Measurements from ENCODE around the gene CRIM1.

DNA sequence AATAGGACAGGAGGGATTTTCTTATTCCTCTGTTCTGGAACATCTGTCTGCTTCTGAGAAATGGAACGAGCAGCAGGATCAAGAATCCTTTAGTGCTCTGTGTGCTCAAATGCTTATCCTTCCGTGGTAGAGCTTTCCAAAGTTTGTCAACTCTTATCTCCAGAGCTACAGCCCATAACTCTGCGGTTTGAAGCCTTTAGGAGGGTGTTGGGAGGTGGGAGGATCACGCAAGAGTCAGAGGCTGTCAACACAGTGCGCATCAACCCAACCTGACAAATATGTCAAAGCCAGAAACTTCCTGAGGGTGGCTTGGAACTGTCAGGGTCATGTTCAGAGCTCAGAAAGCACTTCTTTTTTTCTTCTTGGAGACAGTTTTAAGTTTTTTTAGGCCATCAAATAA lies 95.9 kb downstream of the CRIM1 start:
- TF ChIP-seq, protein P1, sequence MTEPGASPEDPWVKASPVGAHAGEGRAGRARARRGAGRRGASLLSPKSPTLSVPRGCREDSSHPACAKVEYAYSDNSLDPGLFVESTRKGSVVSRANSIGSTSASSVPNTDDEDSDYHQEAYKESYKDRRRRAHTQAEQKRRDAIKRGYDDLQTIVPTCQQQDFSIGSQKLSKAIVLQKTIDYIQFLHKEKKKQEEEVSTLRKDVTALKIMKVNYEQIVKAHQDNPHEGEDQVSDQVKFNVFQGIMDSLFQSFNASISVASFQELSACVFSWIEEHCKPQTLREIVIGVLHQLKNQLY (CRISPR knock-in tag; IDR thresholded peaks at IDR 0.05): no peak
- TF ChIP-seq, protein P2, sequence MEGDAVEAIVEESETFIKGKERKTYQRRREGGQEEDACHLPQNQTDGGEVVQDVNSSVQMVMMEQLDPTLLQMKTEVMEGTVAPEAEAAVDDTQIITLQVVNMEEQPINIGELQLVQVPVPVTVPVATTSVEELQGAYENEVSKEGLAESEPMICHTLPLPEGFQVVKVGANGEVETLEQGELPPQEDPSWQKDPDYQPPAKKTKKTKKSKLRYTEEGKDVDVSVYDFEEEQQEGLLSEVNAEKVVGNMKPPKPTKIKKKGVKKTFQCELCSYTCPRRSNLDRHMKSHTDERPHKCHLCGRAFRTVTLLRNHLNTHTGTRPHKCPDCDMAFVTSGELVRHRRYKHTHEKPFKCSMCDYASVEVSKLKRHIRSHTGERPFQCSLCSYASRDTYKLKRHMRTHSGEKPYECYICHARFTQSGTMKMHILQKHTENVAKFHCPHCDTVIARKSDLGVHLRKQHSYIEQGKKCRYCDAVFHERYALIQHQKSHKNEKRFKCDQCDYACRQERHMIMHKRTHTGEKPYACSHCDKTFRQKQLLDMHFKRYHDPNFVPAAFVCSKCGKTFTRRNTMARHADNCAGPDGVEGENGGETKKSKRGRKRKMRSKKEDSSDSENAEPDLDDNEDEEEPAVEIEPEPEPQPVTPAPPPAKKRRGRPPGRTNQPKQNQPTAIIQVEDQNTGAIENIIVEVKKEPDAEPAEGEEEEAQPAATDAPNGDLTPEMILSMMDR (IDR thresholded peaks at IDR 0.05): no peak
- no peak for TF ChIP-seq SP1 (CRISPR knock-in tag; conservative IDR thresholded peaks at IDR 0.05)
- no peak for TF ChIP-seq TEAD4 (CRISPR knock-in tag; IDR thresholded peaks at IDR 0.05)
